H9 (cell line): Measurements from ENCODE around the gene PTGFRN. TPM values are rescaled to one million over a fixed set of nuclear protein-coding genes. Genes with fewer than 3 reads are reported as not detected.

Source experiments
- DNase-seq: peaks from one replicate; pipeline ENCODE4 v3.0.0-alpha.2; 2017
- H2AFZ ChIP-seq: one replicate; pipeline ENCODE4 v1.6.1; 2013; ENCODE audit warnings: mild to moderate bottlenecking, low read length, control low read depth, moderate library complexity
- H2AK5ac ChIP-seq: 2 replicates; pipeline ENCODE4 v1.6.1; 2013; ENCODE audit warnings: low read length, control low read depth, mixed read lengths; ENCODE audit not compliant: insufficient read length
- H2BK120ac ChIP-seq: one replicate; pipeline ENCODE4 v1.6.1; 2013; ENCODE audit warnings: low read depth, mild to moderate bottlenecking, low read length, control low read depth, inconsistent platforms; ENCODE audit not compliant: poor library complexity, severe bottlenecking
- H2BK12ac ChIP-seq: 2 replicates; pipeline ENCODE4 v1.6.1; 2013; ENCODE audit warnings: low read length, control low read depth, mixed read lengths, low read depth; ENCODE audit not compliant: insufficient read length
- H2BK15ac ChIP-seq: 2 replicates; pipeline ENCODE4 v1.6.1; 2013; ENCODE audit warnings: low read depth, low read length, control low read depth
- H2BK20ac ChIP-seq: one replicate; pipeline ENCODE4 v1.6.1; 2013; ENCODE audit warnings: low read depth, mild to moderate bottlenecking, low read length, control low read depth, inconsistent platforms; ENCODE audit not compliant: poor library complexity, severe bottlenecking
- H2BK5ac ChIP-seq: 2 replicates; pipeline ENCODE4 v1.6.1; 2013; ENCODE audit warnings: low read length, control low read depth, mixed read lengths; ENCODE audit not compliant: insufficient read length
- H3K14ac ChIP-seq: 2 replicates; pipeline ENCODE4 v1.6.1; 2013; ENCODE audit warnings: low read length, control low read depth; ENCODE audit not compliant: insufficient read depth
- H3K18ac ChIP-seq: 2 replicates; pipeline ENCODE4 v1.6.1; 2013; ENCODE audit warnings: low read depth, mild to moderate bottlenecking, mixed read lengths, low read length, control low read depth; ENCODE audit not compliant: insufficient read length
- H3K23ac ChIP-seq: 2 replicates; pipeline ENCODE4 v1.6.1; 2013; ENCODE audit warnings: low read length, control low read depth, mixed read lengths, low read depth; ENCODE audit not compliant: insufficient read length
- H3K23me2 ChIP-seq: 2 replicates; pipeline ENCODE4 v1.6.1; 2013; ENCODE audit warnings: low read depth, mild to moderate bottlenecking, mixed read lengths, low read length, control low read depth; ENCODE audit not compliant: insufficient read length, poor library complexity, severe bottlenecking
- H3K27ac ChIP-seq: 2 replicates; pipeline ENCODE4 v1.5.1; 2013; ENCODE audit warnings: low read length, control low read depth, mixed read lengths, low read depth; ENCODE audit not compliant: insufficient read length
- H3K27me3 ChIP-seq: 2 replicates; pipeline ENCODE4 v1.6.1; 2013; ENCODE audit warnings: low read length, control low read depth, inconsistent platforms; ENCODE audit not compliant: insufficient read depth
- H3K4ac ChIP-seq: 2 replicates; pipeline ENCODE4 v1.6.1; 2013; ENCODE audit warnings: low read depth, mild to moderate bottlenecking, control low read depth, inconsistent platforms, low read length, moderate library complexity
- H3K4me1 ChIP-seq: 2 replicates; pipeline ENCODE4 v1.6.1; 2013; ENCODE audit warnings: low read length, control low read depth, inconsistent platforms; ENCODE audit not compliant: insufficient read depth
- H3K4me2 ChIP-seq: 2 replicates; pipeline ENCODE4 v1.6.1; 2013; ENCODE audit warnings: low read length, control low read depth, mixed read lengths; ENCODE audit not compliant: insufficient read length, insufficient read depth
- H3K56ac ChIP-seq: 2 replicates; pipeline ENCODE4 v1.6.1; 2013; ENCODE audit warnings: low read depth, mild to moderate bottlenecking, mixed read lengths, low read length, control low read depth; ENCODE audit not compliant: insufficient read length
- H3K79me1 ChIP-seq: 2 replicates; pipeline ENCODE4 v1.6.1; 2013; ENCODE audit warnings: low read depth, mild to moderate bottlenecking, moderate library complexity, low read length, control low read depth, inconsistent platforms; ENCODE audit not compliant: insufficient read depth, poor library complexity, severe bottlenecking
- H3K79me2 ChIP-seq: 2 replicates; pipeline ENCODE4 v1.6.1; 2013; ENCODE audit warnings: low read length, control low read depth, inconsistent platforms; ENCODE audit not compliant: insufficient read depth
- H3K9ac ChIP-seq: 2 replicates; pipeline ENCODE4 v1.6.1; 2013; ENCODE audit warnings: low read length, control low read depth, mixed read lengths; ENCODE audit not compliant: insufficient read length; ENCODE audit errors: extremely low read depth
- H3K9me3 ChIP-seq: one replicate; pipeline ENCODE4 v1.6.1; 2013; ENCODE audit warnings: low read depth, low read length, inconsistent platforms; ENCODE audit not compliant: control insufficient read depth
- H3T11ph ChIP-seq: one replicate; pipeline ENCODE4 v1.6.1; 2013; ENCODE audit warnings: mild to moderate bottlenecking, low read length, control low read depth, inconsistent platforms
- H4K20me1 ChIP-seq: one replicate; pipeline ENCODE4 v1.6.1; 2013; ENCODE audit not compliant: control insufficient read depth, insufficient read length, insufficient read depth
- H4K5ac ChIP-seq: 2 replicates; pipeline ENCODE4 v1.6.1; 2013; ENCODE audit warnings: low read depth, mild to moderate bottlenecking, mixed read lengths, low read length, control low read depth; ENCODE audit not compliant: insufficient read length
- H4K8ac ChIP-seq: replicated peaks from 2 replicates; pipeline ENCODE4 v1.6.1; 2013; ENCODE audit warnings: low read length, control low read depth, mixed read lengths, low read depth; ENCODE audit not compliant: insufficient read length
- H4K91ac ChIP-seq: 2 replicates; pipeline ENCODE4 v1.6.1; 2013; ENCODE audit warnings: low read depth, mild to moderate bottlenecking, moderate library complexity, mixed read lengths, low read length, control low read depth; ENCODE audit not compliant: insufficient read length
- H3K27ac Mint-ChIP-seq, 3 experiments: 2 replicates in 2 of 3; 3 replicates in 1 of 3; pipeline ENCODE4 v1.8.0; 2020 to 2021; ENCODE audit warnings: mixed read lengths in 3 of 3, mild to moderate bottlenecking in 1 of 3, moderate library complexity in 1 of 3
- H3K27me3 Mint-ChIP-seq: 2 replicates; pipeline ENCODE4 v1.8.0; 2021; ENCODE audit warnings: low read depth, mild to moderate bottlenecking, moderate library complexity, mixed read lengths
- H3K36me3 Mint-ChIP-seq, 3 experiments: 2 replicates in 2 of 3; 3 replicates in 1 of 3; pipeline ENCODE4 v1.8.0; 2020 to 2021; ENCODE audit warnings: low read depth in 3 of 3, mixed read lengths in 3 of 3; ENCODE audit not compliant: insufficient read depth in 1 of 3
- H3K4me1 Mint-ChIP-seq, 2 experiments: 2 replicates each; pipeline ENCODE4 v1.8.0; 2020; ENCODE audit warnings: mixed read lengths in 2 of 2
- H3K4me3 Mint-ChIP-seq, 2 experiments: 2 replicates in 1 of 2; 3 replicates in 1 of 2; pipeline ENCODE4 v1.8.0; 2020 to 2021; ENCODE audit warnings: mild to moderate bottlenecking in 2 of 2, mixed read lengths in 2 of 2, moderate library complexity in 1 of 2
- H3K9me3 Mint-ChIP-seq, 2 experiments: 2 replicates in 1 of 2; 3 replicates in 1 of 2; pipeline ENCODE4 v1.8.0; 2020; ENCODE audit warnings: mild to moderate bottlenecking in 2 of 2, mixed read lengths in 2 of 2, moderate library complexity in 1 of 2
- WGBS: extraction: QIAGEN DNeasy Blood & Tissue Kit; methylation state at CpG from one replicate; pipeline ENCODE4 v1.1.7; 2013; ENCODE audit warnings: missing lambda C conversion rate, low lambda C conversion rate, mixed read lengths; ENCODE audit not compliant: insufficient read length; ENCODE audit errors: extremely low coverage; 5-methylcytosine and 5-hydroxymethylcytosine counted together
- total RNA-seq: library from RNA; stranded (reverse); gene quantifications from 2 replicates; pipeline ENCODE4 v1.2.1, GENCODE V29; 2021
- TF ChIP-seq, protein P1 (sequence below): fragments of 200-600 bp; sonication (generic); conservative IDR thresholded peaks from 3 replicates; pipeline ENCODE4 v1.8.0; 2021; ENCODE audit warnings: antibody characterized with exemption, mild to moderate bottlenecking

The PTGFRN gene
- total RNA-seq, 1 experiment from 2014 or later = 26.3 TPM

DNA sequence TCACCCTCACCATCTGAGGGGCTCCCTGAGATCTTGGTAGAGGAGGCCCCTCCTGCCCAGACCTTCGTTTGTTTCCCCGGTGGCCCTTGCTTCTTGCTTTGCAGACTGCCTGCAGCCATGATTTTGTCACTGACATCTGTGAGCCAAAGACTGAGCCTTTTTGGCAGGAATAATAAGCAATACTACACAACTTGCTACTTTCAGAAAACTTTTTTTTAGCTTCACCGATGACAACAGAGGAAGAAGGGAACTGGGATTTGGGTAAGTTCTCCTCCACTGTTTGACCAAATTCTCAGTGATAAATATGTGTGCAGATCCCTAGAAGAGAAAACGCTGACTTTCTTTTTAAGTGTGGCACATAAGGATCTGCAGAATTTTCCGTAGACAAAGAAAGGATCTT is 80.1 kb downstream of the PTGFRN start:
- Histone ChIP-seq H2BK5ac (no peak overlapping the region), H3K4me1 (no peaks in the 10 kb centered on the region; the same call in 1 of the 2 replicates), H2BK12ac (no peak overlapping the region), H3K9me3 (no peaks in the 10 kb centered on the region), H3K4ac (no peak overlapping the region), H3K18ac (no peak overlapping the region), H3K79me2 (no peaks in the 10 kb centered on the region), H2AK5ac (no peak overlapping the region), H4K8ac (no peak overlapping the region), H2BK120ac (no peak overlapping the region), H3K4me2 (no peak overlapping the region), H2BK15ac (no peak overlapping the region), H2BK20ac (no peak overlapping the region), H3K23ac (no peak overlapping the region), H3K9ac (no peak overlapping the region), H4K91ac (no peak overlapping the region), H2AFZ (no peak overlapping the region), H3K79me1 (no peaks in the 10 kb centered on the region), H3K56ac (no peak overlapping the region), H4K5ac (no peak overlapping the region), H3T11ph (no peak overlapping the region), H3K27me3 (no peaks in the 10 kb centered on the region), H3K27ac (no peak overlapping the region), H3K14ac (no peak overlapping the region), H4K20me1 (no peaks in the 10 kb centered on the region), H3K23me2 (no peaks in the 10 kb centered on the region)
- Mint-ChIP-seq H3K9me3 (no peaks in the 10 kb centered on the region), H3K4me1 (peaks cover 14 to 27% of the 10 kb centered on the region in 2 experiments), H3K4me3 (no peak overlapping the region), H3K27ac (peak overlapping the region in 1 of 3 experiments; percentile 54; a peak in 1 of 7 replicates), H3K27me3 (no peaks in the 10 kb centered on the region), H3K36me3 (peaks cover 16 to 46% (median 28%) of the 10 kb centered on the region in 3 experiments)
- no CpG with 5 or more reads among the region's 5 CpGs for WGBS
- TF ChIP-seq, protein P1, sequence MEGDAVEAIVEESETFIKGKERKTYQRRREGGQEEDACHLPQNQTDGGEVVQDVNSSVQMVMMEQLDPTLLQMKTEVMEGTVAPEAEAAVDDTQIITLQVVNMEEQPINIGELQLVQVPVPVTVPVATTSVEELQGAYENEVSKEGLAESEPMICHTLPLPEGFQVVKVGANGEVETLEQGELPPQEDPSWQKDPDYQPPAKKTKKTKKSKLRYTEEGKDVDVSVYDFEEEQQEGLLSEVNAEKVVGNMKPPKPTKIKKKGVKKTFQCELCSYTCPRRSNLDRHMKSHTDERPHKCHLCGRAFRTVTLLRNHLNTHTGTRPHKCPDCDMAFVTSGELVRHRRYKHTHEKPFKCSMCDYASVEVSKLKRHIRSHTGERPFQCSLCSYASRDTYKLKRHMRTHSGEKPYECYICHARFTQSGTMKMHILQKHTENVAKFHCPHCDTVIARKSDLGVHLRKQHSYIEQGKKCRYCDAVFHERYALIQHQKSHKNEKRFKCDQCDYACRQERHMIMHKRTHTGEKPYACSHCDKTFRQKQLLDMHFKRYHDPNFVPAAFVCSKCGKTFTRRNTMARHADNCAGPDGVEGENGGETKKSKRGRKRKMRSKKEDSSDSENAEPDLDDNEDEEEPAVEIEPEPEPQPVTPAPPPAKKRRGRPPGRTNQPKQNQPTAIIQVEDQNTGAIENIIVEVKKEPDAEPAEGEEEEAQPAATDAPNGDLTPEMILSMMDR = no peak
- no peak for DNase-seq
